ENCODE data around the gene WDR64.

The WDR64 gene

GRCh38 chr1:241810769-241811405 is 158.8 kb downstream of the WDR64 start:
- no peak for DNase-seq (ENCODE audit: low read depth)
- no peak for TF ChIP-seq CTCF (IDR thresholded peaks at IDR 0.05; ENCODE audit: control insufficient read depth, insufficient read depth, low read depth, low read length, missing control alignments)
- no peak overlapping the region for H3K4me3 ChIP-seq (ENCODE audit: control insufficient read depth, low read depth, low read length)

GRCh38 chr1:241813768-241814320 is 161.8 kb downstream of the WDR64 start:
- H3K4me3 ChIP-seq (ENCODE audit: control insufficient read depth, low read depth, low read length): no peak overlapping the region
- no peak for TF ChIP-seq CTCF (IDR thresholded peaks at IDR 0.05; ENCODE audit: control insufficient read depth, insufficient read depth, low read depth, low read length, missing control alignments)
- DNase-seq (ENCODE audit: low read depth): no peak

GRCh38 chr1:241816008-241816407 is 163.9 kb downstream of the WDR64 start:
- TF ChIP-seq CTCF (IDR thresholded peaks at IDR 0.05; ENCODE audit: control insufficient read depth, insufficient read depth, low read depth, low read length, missing control alignments): no peak
- no peak for DNase-seq (ENCODE audit: low read depth)
- H3K4me3 ChIP-seq (ENCODE audit: control insufficient read depth, low read depth, low read length): no peak overlapping the region

- no peak overlapping the region for H3K4me3 ChIP-seq (ENCODE audit: control insufficient read depth, low read depth, low read length)
- DNase-seq (ENCODE audit: low read depth): peak; percentile 47
These were observed 165.3 kb downstream of the WDR64 start for GRCh38 chr1:241817331-241817792.

GRCh38 chr1:241817956-241818612 is 166.0 kb downstream of the WDR64 start:
- DNase-seq (ENCODE audit: low read depth): no peak
- no peak overlapping the region for H3K4me3 ChIP-seq (ENCODE audit: control insufficient read depth, low read depth, low read length)
- TF ChIP-seq CTCF (IDR thresholded peaks at IDR 0.05; ENCODE audit: control insufficient read depth, insufficient read depth, low read depth, low read length, missing control alignments): no peak

More at GRCh38 chr1:241817331-241817792, 165.3 kb downstream of the WDR64 start:
- TF ChIP-seq CTCF (IDR thresholded peaks at IDR 0.05; ENCODE audit: control insufficient read depth, insufficient read depth, low read depth, low read length, missing control alignments): no peak

- DNase-seq (ENCODE audit: low read depth): no peak
- H3K4me3 ChIP-seq (ENCODE audit: control insufficient read depth, low read depth, low read length): no peak overlapping the region
- no peak for TF ChIP-seq CTCF (IDR thresholded peaks at IDR 0.05; ENCODE audit: control insufficient read depth, insufficient read depth, low read depth, low read length, missing control alignments)
These were observed 167.3 kb downstream of the WDR64 start for GRCh38 chr1:241819340-241819866.

Data from AG09309 (cell line).